Gastroesophageal sphincter (tissue), 4 donors: Measurements from ENCODE around the gene NFATC4. TPM values are rescaled to one million over a fixed set of nuclear protein-coding genes. Genes with fewer than 3 reads are reported as not detected.

Experiments used
- ATAC-seq: fragments of 150-250 bp; one replicate; pipeline ENCODE4 v1.9.1; 2016; ENCODE audit warnings: mild to moderate bottlenecking, moderate library complexity
- H3K27ac ChIP-seq, 4 donors: fragments of 200-600 bp; sonication (generic) in 3 of 4; 1 replicate in 3 of 4; 2 replicates in 1 of 4; pipeline ENCODE4 v1.5.1; 2016 to 2019
- H3K27me3 ChIP-seq: fragments of 200-600 bp; sonication (generic); one replicate; pipeline ENCODE4 v1.5.1; 2019
- H3K36me3 ChIP-seq, 2 donors: fragments of 200-600 bp; sonication (generic); one replicate each; pipeline ENCODE4 v1.5.1; 2019; ENCODE audit warnings: control low read depth in 1 of 2
- H3K4me1 ChIP-seq, 3 donors: fragments of 200-600 bp; sonication (generic); 1 replicate in 2 of 3; 2 replicates in 1 of 3; pipeline ENCODE4 v1.5.1; 2016 to 2019; ENCODE audit warnings: control low read depth in 2 of 3
- H3K4me3 ChIP-seq, 2 donors: fragments of 200-600 bp; sonication (generic); one replicate each; pipeline ENCODE4 v1.5.1; 2019; ENCODE audit warnings: mild to moderate bottlenecking in 1 of 2, moderate library complexity in 1 of 2
- H3K9me3 ChIP-seq, 3 donors: fragments of 200-600 bp; sonication (generic); one replicate each; pipeline ENCODE4 v1.5.1; 2017 to 2019; ENCODE audit warnings: control low read depth in 2 of 3
- EP300 ChIP-seq: sonication (generic); formaldehyde crosslinking; IDR thresholded peaks from one replicate; pipeline ENCODE4 v1.6.1; 2017; ENCODE audit warnings: antibody characterized with exemption, mild to moderate bottlenecking
- POLR2A ChIP-seq, 2 donors: fragments of 450-650 bp; IDR thresholded peaks; one replicate each; pipeline ENCODE4 v1.6.1; 2017; ENCODE audit warnings: antibody characterized with exemption in 2 of 2, mild to moderate bottlenecking in 2 of 2, moderate library complexity in 1 of 2
- POLR2AphosphoS5 ChIP-seq: sonication (generic); formaldehyde crosslinking; IDR thresholded peaks from one replicate; pipeline ENCODE4 v1.6.1; 2017; ENCODE audit warnings: antibody characterized with exemption
- WGBS, 2 donors: methylation state at CpG; one replicate each; pipeline ENCODE4 v1.1.5; 2018; ENCODE audit warnings: low coverage in 1 of 2; 5-methylcytosine and 5-hydroxymethylcytosine counted together
- total RNA-seq, 4 donors: library from RNA; depleted of rRNA; stranded (reverse); fragments of >200 nt; gene quantifications; one replicate each; pipeline ENCODE4 v1.1.0, GENCODE V29; 2016
- TF ChIP-seq, protein P1 (sequence below), 4 experiments: fragments of 200-600 bp in 2 of 4; fragments of 450-650 bp in 2 of 4; sonication (generic) in 1 of 4; IDR thresholded peaks; one replicate each; pipeline ENCODE4 v1.5.1; 2017 to 2019; ENCODE audit warnings: antibody characterized with exemption in 4 of 4, mild to moderate bottlenecking in 2 of 4, moderate library complexity in 2 of 4

NFATC4 gene
- total RNA-seq, 4 donors from 2014 or later = 33.5 to 63.5 (median 57.9) TPM

GRCh38 chr14:24399447-24399822 lies 31.5 kb downstream of the NFATC4 start:
- Histone ChIP-seq H3K4me3 (peak overlapping the region; percentile 80 to 85), H3K36me3 (no peaks in the 10 kb centered on the region), H3K4me1 (peaks cover 0 to 69% (median 29%) of the 10 kb centered on the region in 3 donors), H3K27ac (peak overlapping the region in 3 of 4 donors; percentile 77 to 82 (median 79)), H3K27me3 (no peaks in the 10 kb centered on the region), H3K9me3 (no peaks in the 10 kb centered on the region)
- no peak for TF ChIP-seq POLR2AphosphoS5
- no peak for TF ChIP-seq EP300
- TF ChIP-seq, protein P1, sequence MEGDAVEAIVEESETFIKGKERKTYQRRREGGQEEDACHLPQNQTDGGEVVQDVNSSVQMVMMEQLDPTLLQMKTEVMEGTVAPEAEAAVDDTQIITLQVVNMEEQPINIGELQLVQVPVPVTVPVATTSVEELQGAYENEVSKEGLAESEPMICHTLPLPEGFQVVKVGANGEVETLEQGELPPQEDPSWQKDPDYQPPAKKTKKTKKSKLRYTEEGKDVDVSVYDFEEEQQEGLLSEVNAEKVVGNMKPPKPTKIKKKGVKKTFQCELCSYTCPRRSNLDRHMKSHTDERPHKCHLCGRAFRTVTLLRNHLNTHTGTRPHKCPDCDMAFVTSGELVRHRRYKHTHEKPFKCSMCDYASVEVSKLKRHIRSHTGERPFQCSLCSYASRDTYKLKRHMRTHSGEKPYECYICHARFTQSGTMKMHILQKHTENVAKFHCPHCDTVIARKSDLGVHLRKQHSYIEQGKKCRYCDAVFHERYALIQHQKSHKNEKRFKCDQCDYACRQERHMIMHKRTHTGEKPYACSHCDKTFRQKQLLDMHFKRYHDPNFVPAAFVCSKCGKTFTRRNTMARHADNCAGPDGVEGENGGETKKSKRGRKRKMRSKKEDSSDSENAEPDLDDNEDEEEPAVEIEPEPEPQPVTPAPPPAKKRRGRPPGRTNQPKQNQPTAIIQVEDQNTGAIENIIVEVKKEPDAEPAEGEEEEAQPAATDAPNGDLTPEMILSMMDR (IDR thresholded peaks at IDR 0.05) = no peak
- no peak for TF ChIP-seq POLR2A (IDR thresholded peaks at IDR 0.05)
- no peak for ATAC-seq
- WGBS, 2 donors = 4 to 17% methylated on average over 5 to 7 of the region's 8 CpGs

GRCh38 chr14:24399999-24400718 lies 32.2 kb downstream of the NFATC4 start:
- 27 to 36% methylated on average over 3 of the region's 4 CpGs for WGBS, 2 donors
- no peaks in the 10 kb centered on the region for H3K9me3 ChIP-seq
- peaks cover 0 to 72% (median 29%) of the 10 kb centered on the region in 3 donors for H3K4me1 ChIP-seq
- H3K27ac ChIP-seq = peak overlapping the region in 3 of 4 donors; percentile 77 to 82 (median 79)
- no peaks in the 10 kb centered on the region for H3K36me3 ChIP-seq
- H3K4me3 ChIP-seq = peak overlapping the region; percentile 80 to 85
- ATAC-seq = no peak
- H3K27me3 ChIP-seq = no peaks in the 10 kb centered on the region
- TF ChIP-seq, protein P1 (IDR thresholded peaks at IDR 0.05) = no peak
- no peak for TF ChIP-seq POLR2A (IDR thresholded peaks at IDR 0.05)
- no peak for TF ChIP-seq POLR2AphosphoS5
- TF ChIP-seq EP300 = no peak

DNA sequence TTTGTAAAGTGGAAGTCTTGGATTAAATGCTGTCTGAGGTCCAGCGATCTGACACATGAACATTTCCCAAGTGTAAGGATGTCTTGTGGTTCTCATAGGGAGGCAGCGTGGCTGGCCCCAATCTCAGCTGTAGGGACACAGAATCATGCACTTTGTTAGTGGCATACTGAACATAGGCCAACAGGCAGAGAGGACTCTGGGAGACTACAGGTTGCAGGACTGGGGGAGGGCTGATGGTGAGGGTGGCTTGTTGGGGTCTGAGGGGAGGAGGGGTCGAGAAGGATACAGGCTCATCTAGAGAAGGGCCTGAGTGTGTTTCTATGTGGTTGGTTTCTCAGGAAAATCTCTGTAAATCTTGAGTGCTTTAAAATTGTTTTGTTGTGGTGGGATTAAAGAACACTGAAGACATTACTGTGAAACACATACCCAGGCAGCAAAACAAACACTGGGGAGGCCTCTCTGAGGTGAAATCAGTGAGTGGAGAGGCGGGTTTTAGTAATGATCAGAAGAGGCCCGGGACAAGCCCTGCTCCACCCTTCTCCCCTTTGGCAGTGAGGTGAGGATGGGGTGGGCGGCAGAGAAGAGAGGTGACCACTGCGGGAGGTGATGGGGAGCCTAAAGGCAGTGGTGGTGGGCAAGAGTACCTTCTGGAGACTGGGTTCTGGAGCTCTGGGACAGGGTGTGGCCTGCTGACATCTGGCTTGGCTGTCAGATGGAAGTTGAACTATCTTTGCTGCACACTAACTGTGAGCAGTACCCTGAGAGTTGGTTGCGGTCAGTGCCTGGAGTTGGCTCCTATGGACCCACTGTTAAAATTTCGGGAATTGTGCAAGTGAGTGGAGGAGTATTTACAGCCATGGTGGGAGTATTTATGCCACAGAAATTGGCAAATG lies 34.1 kb downstream of the NFATC4 start:
- H3K36me3 ChIP-seq = peaks cover 0 to 14% of the 10 kb centered on the region in 2 donors
- TF ChIP-seq, protein P1 (IDR thresholded peaks at IDR 0.05) = no peak
- no peak for TF ChIP-seq POLR2AphosphoS5
- TF ChIP-seq EP300 = no peak
- TF ChIP-seq POLR2A (IDR thresholded peaks at IDR 0.05) = no peak
- H3K27ac ChIP-seq = peak overlapping the region in 3 of 4 donors; percentile 53 to 79 (median 67)
- WGBS, 2 donors = 36 to 47% methylated on average over 5 to 9 of the region's 9 CpGs
- no peak for ATAC-seq
- H3K27me3 ChIP-seq = no peaks in the 10 kb centered on the region
- peaks cover 0 to 72% (median 29%) of the 10 kb centered on the region in 3 donors for H3K4me1 ChIP-seq
- H3K4me3 ChIP-seq = no peak overlapping the region
- no peaks in the 10 kb centered on the region for H3K9me3 ChIP-seq

DNA sequence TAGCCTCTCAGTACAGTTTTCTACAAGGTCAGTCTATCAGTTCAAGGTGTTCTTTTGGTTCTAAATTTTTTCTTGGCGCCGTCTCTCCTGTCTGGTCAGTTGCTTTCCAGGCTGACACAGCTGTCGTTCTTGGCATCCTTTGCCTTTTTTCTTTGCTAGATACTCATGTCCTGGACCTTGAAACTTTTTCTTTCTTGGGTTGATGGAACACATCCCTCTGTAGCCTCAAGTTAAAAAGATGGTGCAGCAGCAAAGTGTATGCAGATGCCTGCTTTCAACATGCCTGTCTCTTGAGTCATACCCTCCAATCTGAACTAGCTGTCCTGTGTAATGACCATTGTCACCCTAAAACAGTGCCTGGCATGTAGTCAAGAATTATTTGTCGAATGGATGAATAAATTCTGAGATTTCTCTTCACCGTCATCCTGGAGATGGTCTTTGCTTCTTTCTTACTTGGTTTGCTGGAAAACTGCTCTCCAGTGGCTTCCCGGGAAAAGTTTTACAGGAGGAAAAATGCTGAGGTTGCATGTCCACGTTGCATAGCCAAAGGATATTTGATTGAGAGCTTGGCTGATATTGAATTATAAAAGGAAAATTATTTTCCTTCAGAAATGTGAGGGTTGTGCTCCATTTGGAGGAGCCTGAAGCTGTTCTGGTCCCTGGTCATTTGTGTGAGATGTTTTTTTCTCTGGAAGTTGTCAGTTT lies 35.5 kb downstream of the NFATC4 start:
- H3K36me3 ChIP-seq = peaks cover 0 to 28% of the 10 kb centered on the region in 2 donors
- WGBS, 2 donors = 39 to 54% methylated on average over 4 to 7 of the region's 7 CpGs
- peaks cover 0 to 61% (median 23%) of the 10 kb centered on the region in 3 donors for H3K4me1 ChIP-seq
- H3K27ac ChIP-seq = peak overlapping the region in 3 of 4 donors; percentile 53 to 79 (median 67)
- H3K27me3 ChIP-seq = no peaks in the 10 kb centered on the region
- H3K9me3 ChIP-seq = no peaks in the 10 kb centered on the region
- peak; percentile 65 for ATAC-seq
- TF ChIP-seq EP300 (no peak), POLR2A (IDR thresholded peaks at IDR 0.05) (no peak), POLR2AphosphoS5 (no peak)
- TF ChIP-seq, protein P1 (IDR thresholded peaks at IDR 0.05) = no peak
- H3K4me3 ChIP-seq = no peak overlapping the region
